ENCODE results near the gene FAM200A. TPM values are rescaled to one million over a fixed set of nuclear protein-coding genes. Genes with fewer than 3 reads are reported as not detected.

The FAM200A gene
- total RNA-seq, 4 donors from 2014 or later, result 0.40 to 4.2 (median 4.1) TPM; not detected in 1

DNA sequence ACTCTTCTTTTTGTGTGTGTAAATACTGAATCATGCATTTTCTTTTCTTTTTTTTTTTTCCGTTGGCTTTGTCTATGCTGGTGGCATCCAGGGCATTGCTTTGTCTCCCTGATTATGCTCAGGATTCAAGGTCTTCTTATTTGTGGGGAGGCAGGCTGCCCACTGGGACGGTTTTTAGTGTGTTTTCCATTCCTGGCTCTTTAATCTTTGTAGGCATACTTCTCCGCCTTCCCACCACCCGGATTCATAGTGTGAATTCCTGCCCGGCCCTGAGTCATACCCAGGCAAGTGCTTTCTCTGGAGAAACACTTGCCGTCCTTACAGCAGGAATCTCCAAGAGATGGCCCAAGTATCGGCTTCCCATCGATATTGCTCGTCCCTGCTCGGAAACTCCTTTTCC, 11.7 kb upstream of the FAM200A start:
- H3K36me3 ChIP-seq, result peaks cover 0 to 58% (median 26%) of the 10 kb centered on the region in 4 donors
- H3K4me1 ChIP-seq, result peaks cover 7 to 35% (median 14%) of the 10 kb centered on the region in 4 donors
- 89 to 90% methylated on average over 6 to 10 of the region's 10 CpGs for WGBS, 2 donors (ENCODE audit: low coverage in 1 of 2)
- intact Hi-C loops (cut with DNase I; ENCODE audit: low total_unique reads), result no loop called here
- H3K9me3 ChIP-seq, result no peaks in the 10 kb centered on the region
- H3K27me3 ChIP-seq, result no peaks in the 10 kb centered on the region
- no peak for DNase-seq
- no peak for TF ChIP-seq EP300 (IDR thresholded peaks at IDR 0.05; ENCODE audit: low read depth)
- no peak for TF ChIP-seq POLR2A (IDR thresholded peaks at IDR 0.05)
- no peak for TF ChIP-seq POLR2AphosphoS5 (IDR thresholded peaks at IDR 0.05)
- TF ChIP-seq, protein P1, sequence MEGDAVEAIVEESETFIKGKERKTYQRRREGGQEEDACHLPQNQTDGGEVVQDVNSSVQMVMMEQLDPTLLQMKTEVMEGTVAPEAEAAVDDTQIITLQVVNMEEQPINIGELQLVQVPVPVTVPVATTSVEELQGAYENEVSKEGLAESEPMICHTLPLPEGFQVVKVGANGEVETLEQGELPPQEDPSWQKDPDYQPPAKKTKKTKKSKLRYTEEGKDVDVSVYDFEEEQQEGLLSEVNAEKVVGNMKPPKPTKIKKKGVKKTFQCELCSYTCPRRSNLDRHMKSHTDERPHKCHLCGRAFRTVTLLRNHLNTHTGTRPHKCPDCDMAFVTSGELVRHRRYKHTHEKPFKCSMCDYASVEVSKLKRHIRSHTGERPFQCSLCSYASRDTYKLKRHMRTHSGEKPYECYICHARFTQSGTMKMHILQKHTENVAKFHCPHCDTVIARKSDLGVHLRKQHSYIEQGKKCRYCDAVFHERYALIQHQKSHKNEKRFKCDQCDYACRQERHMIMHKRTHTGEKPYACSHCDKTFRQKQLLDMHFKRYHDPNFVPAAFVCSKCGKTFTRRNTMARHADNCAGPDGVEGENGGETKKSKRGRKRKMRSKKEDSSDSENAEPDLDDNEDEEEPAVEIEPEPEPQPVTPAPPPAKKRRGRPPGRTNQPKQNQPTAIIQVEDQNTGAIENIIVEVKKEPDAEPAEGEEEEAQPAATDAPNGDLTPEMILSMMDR (IDR thresholded peaks at IDR 0.05), result no peak
- in situ Hi-C loops (cut with MboI; ENCODE audit: low pct_ligation_motif_present in 1 of 4, low pct_unique_long_range_greater_than_20kb in 1 of 4, low sequenced_read_pairs in 3 of 4), result no loop called here
- peak overlapping the region in 2 of 4 donors; percentile 33 to 42 for H3K27ac ChIP-seq
- H3K4me3 ChIP-seq, result no peak overlapping the region

DNA sequence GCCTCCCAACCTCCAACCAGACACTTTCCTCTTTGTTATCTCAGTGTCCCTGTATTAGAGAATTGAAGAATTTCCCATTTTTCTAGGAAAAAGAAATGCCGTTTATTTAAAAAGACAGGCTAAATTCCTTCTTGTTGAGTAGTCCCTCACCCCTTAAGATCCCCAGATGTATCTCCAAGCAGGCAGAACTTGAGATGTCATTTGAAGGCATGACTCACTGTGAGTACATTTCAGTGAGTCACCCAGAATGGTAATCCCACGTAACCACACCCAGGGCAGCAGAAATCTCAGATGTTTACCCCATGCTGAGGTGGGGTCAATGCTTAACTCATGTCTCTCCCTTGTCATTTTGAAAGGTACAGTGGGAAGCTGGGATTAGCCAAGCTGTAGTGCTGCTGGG, 10.9 kb upstream of the FAM200A start:
- WGBS, 2 donors (ENCODE audit: low coverage in 1 of 2), result 52 to 83% methylated on average over 1 to 2 of the region's 2 CpGs
- peaks cover 0 to 56% (median 26%) of the 10 kb centered on the region in 4 donors for H3K36me3 ChIP-seq
- no peaks in the 10 kb centered on the region for H3K27me3 ChIP-seq
- TF ChIP-seq, protein P1 (IDR thresholded peaks at IDR 0.05), result no peak
- TF ChIP-seq POLR2AphosphoS5 (IDR thresholded peaks at IDR 0.05), result peak in 2 of 3 donors; percentile 56 to 65
- no peaks in the 10 kb centered on the region for H3K9me3 ChIP-seq
- peak; percentile 25 for DNase-seq
- peaks cover 7 to 35% (median 14%) of the 10 kb centered on the region in 4 donors for H3K4me1 ChIP-seq
- no peak overlapping the region for H3K4me3 ChIP-seq
- intact Hi-C loops (cut with DNase I; ENCODE audit: low total_unique reads), result no loop called here
- in situ Hi-C loops (cut with MboI; ENCODE audit: low pct_ligation_motif_present in 1 of 4, low pct_unique_long_range_greater_than_20kb in 1 of 4, low sequenced_read_pairs in 3 of 4), result no loop called here
- H3K27ac ChIP-seq, result peak overlapping the region; percentile 8 to 58 (median 38)

DNA sequence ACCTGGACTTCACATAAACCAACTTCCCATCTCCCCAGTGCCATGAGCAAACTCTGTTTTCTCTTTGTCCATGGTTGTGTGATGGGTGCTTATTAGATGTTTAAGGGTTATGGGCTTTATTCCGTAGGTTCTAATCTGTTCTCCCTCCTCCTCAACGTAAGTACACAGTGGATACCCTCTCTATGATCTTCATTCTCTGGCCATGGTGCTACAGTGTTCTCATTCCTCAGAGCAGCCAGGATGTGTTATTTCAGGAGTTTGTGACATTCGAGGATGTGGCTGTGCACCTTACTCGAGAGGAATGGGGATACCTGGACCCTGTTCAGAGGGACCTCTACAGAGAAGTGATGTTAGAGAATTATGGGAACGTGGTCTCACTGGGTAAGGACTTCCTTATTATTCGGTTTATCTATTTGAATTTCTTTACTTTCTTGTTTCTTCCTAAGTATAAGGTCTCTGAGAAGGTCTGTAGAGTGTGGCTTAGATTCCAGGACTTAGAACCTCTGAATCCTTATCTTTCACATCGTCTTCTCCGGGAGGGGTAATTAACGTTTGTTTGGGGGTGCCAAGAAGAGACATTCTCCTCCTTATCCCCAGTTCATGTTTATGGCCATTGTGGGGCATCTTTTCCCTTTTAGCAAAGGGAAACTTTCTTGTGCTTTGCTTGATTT, 10.3 kb upstream of the FAM200A start:
- Histone ChIP-seq H3K36me3 (peaks cover 0 to 56% (median 26%) of the 10 kb centered on the region in 4 donors), H3K4me1 (peaks cover 11 to 40% (median 19%) of the 10 kb centered on the region in 4 donors), H3K27ac (peak overlapping the region; percentile 8 to 58 (median 38)), H3K27me3 (no peaks in the 10 kb centered on the region), H3K9me3 (no peaks in the 10 kb centered on the region), H3K4me3 (no peak overlapping the region)
- intact Hi-C loops (cut with DNase I; ENCODE audit: low total_unique reads) (no loop called here), in situ Hi-C loops (cut with MboI; ENCODE audit: low pct_ligation_motif_present in 1 of 4, low pct_unique_long_range_greater_than_20kb in 1 of 4, low sequenced_read_pairs in 3 of 4) (no loop called here)
- TF ChIP-seq POLR2AphosphoS5 (IDR thresholded peaks at IDR 0.05), result no peak
- TF ChIP-seq, protein P1 (IDR thresholded peaks at IDR 0.05), result no peak
- no peak for TF ChIP-seq POLR2A (IDR thresholded peaks at IDR 0.05)
- no peak for TF ChIP-seq EP300 (IDR thresholded peaks at IDR 0.05; ENCODE audit: low read depth)
- no peak for DNase-seq
- 86 to 89% methylated on average over 5 to 9 of the region's 9 CpGs for WGBS, 2 donors (ENCODE audit: low coverage in 1 of 2)

DNA sequence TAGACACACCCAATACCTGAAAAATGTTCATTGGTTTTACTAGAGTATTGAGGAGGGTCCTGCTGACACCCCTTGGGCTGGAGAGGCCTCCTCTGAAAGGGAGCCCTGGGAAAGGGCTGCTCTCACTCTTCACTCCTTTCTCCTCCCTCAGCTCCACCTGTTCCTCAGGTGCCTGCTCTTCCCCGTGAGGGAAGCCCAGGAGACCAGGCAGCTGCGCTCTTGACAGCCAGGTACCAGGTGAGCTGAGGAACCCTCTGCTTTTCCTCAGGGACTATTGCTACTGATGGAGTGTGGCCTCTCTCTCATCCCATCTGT, 9.8 kb upstream of the FAM200A start:
- Histone ChIP-seq H3K27me3 (no peaks in the 10 kb centered on the region), H3K4me1 (peaks cover 17 to 46% (median 23%) of the 10 kb centered on the region in 4 donors), H3K4me3 (no peak overlapping the region), H3K36me3 (peaks cover 0 to 59% (median 26%) of the 10 kb centered on the region in 4 donors), H3K27ac (peak overlapping the region in 1 of 4 donors; percentile 8), H3K9me3 (no peaks in the 10 kb centered on the region)
- intact Hi-C loops (cut with DNase I; ENCODE audit: low total_unique reads) (no loop called here), in situ Hi-C loops (cut with MboI; ENCODE audit: low pct_ligation_motif_present in 1 of 4, low pct_unique_long_range_greater_than_20kb in 1 of 4, low sequenced_read_pairs in 3 of 4) (no loop called here)
- TF ChIP-seq POLR2AphosphoS5 (IDR thresholded peaks at IDR 0.05), result no peak
- TF ChIP-seq EP300 (IDR thresholded peaks at IDR 0.05; ENCODE audit: low read depth), result no peak
- TF ChIP-seq, protein P1 (IDR thresholded peaks at IDR 0.05), result no peak
- no peak for TF ChIP-seq POLR2A (IDR thresholded peaks at IDR 0.05)
- DNase-seq, result no peak
- WGBS, 2 donors (ENCODE audit: low coverage in 1 of 2), result 95% methylated on average over 2 of the region's 2 CpGs; no CpG with 5 or more reads in 1 of the 2 donors
